Measurements from ENCODE around the gene PARD3.
"Not testable (repeated sequence)": the region's sequence is repeated elsewhere in the genome, so short reads cannot be mapped to it uniquely, and the experiment has no call there.

PARD3 gene

DNA sequence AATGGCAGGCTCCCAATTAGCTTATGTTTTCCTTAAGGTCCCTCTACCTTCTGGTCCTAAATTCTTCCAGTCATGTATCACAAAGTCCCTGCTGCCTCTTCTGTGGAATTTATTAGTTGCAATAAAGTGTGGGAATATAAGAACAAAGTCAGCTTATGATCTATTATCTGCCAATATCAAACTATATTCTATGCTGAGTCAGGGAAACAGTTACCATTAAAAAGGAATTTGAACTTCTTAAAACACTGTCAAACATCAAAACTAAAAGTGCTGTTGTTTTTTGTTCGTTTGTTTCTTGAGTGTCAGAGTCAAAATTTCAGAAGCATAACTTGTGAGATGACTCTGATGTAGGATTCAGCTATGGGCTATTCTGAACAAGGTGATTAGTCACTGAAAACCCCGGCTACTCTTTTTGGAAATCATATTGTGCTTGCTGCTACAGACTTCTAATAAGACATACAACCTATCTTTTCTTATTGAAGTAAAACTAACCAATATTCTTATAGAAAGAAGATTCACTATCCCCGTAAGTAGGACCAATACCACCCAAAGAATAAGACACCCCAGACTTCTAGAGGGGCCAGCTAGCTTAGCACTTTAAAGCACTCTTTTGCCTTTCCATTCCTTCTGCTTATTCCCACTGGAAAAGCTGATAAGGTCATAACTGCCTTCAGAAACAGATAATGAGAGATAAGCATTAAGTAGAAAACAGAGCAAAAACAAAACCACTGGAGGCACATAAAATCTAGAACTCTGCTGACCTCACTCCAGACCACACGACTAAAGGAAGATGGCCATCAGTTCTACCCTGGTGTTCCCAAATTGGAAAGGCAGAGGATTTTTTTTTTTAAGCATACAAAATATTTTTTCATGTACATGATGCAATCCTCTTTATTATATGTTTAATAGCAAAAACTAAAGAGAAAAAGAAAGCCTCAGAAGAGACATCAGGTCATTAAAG lies 370.6 kb downstream of the PARD3 start:
- H3K4me3 ChIP-seq (ENCODE audit: low read depth, low read length) = no peak overlapping the region
- TF ChIP-seq, protein P1, sequence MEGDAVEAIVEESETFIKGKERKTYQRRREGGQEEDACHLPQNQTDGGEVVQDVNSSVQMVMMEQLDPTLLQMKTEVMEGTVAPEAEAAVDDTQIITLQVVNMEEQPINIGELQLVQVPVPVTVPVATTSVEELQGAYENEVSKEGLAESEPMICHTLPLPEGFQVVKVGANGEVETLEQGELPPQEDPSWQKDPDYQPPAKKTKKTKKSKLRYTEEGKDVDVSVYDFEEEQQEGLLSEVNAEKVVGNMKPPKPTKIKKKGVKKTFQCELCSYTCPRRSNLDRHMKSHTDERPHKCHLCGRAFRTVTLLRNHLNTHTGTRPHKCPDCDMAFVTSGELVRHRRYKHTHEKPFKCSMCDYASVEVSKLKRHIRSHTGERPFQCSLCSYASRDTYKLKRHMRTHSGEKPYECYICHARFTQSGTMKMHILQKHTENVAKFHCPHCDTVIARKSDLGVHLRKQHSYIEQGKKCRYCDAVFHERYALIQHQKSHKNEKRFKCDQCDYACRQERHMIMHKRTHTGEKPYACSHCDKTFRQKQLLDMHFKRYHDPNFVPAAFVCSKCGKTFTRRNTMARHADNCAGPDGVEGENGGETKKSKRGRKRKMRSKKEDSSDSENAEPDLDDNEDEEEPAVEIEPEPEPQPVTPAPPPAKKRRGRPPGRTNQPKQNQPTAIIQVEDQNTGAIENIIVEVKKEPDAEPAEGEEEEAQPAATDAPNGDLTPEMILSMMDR (IDR thresholded peaks at IDR 0.05; ENCODE audit: insufficient read depth, low read depth, low read length, missing control alignments) = no peak
- DNase-seq (ENCODE audit: low read depth) = no peak

DNA sequence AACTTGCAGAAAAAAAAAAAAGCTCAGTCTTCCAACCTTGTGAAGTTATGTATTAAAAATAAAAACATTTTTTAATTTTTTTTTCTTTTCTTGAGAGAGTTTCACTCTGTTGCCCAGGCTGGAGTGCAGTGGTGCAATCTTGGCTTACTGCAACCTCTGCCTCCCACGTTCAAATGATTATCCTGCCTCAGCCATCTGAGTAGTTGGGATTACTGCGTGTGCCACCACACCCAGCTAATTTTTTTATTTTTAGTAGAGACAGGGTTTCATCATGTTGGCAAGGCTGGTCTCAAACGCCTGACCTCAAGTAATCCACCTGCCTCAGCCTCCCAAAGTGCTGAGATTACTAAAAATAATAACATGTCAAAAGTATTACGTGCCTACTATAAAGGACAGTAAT lies 375.7 kb downstream of the PARD3 start:
- DNase-seq (ENCODE audit: low read depth); H3K4me3 ChIP-seq (ENCODE audit: low read depth, low read length): not testable (repeated sequence)

DNA sequence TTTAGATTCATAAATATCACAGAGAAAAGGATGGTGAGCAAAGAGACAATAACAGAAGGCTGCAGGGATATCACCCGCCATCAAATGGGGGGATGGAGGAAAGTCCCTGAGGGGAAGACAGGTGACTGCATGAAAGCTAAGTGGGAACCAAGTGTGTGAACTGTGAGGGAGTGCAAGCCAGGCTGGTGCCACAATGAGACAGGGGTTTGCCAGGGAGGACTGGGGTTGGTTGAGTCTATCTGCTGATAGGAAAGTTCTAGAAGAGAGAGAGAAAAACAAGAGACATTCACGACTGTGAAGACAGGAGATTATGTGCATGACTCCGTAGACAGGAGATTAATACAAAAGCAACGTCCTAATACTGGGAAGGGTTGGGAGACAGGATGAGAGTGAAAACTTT lies 376.4 kb downstream of the PARD3 start:
- TF ChIP-seq, protein P1 (IDR thresholded peaks at IDR 0.05; ENCODE audit: insufficient read depth, low read depth, low read length, missing control alignments) = no peak
- no peak for DNase-seq (ENCODE audit: low read depth)

DNA sequence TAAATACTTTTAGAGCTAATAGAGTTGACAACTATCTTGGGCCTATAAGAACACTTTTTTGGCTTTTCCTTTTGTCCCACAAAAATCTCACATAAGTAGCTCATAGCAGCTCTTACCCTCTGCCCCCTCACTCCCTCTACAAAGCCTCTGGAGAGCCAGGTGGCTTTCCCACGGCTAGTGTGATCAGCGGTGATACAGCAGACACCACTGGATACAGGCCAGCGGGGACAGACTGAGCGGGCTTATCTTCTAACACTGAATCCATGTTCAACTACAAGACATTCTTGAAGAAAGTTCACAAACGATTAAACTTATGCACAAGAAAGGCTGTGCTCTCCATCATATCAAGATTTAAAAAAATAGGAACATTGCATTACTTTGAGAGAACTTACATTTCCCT lies 377.2 kb downstream of the PARD3 start:
- TF ChIP-seq, protein P1 (IDR thresholded peaks at IDR 0.05; ENCODE audit: insufficient read depth, low read depth, low read length, missing control alignments) = no peak
- no peak overlapping the region for H3K4me3 ChIP-seq (ENCODE audit: low read depth, low read length)
- DNase-seq (ENCODE audit: low read depth) = no peak

More for the DNA sequence above, 376.4 kb downstream of the PARD3 start:
- H3K4me3 ChIP-seq (ENCODE audit: low read depth, low read length) = no peak overlapping the region

DNA sequence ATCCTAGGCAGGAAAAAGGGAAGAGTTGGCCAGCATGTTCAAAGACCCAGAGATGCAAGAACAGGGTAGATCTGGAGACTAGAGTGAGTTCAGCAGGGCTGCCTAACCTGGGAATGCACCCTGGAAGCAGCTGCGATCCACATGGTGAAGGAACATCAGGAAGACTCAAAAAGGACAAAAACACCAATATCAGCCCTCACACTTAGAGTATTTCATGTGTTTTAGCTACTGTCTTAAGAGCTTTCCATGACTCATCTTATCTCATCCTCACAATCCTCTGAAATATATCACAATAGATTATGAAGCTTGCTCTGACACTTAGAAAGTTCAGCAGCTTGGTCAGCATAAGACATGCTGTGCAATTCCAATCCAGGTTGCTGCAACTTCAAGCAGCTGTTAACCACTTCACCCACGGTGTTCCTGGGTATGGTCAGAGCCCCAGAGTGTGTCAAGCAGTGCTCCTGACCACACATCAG lies 380.9 kb downstream of the PARD3 start:
- TF ChIP-seq, protein P1 (IDR thresholded peaks at IDR 0.05; ENCODE audit: insufficient read depth, low read depth, low read length, missing control alignments) = no peak
- no peak overlapping the region for H3K4me3 ChIP-seq (ENCODE audit: low read depth, low read length)
- no peak for DNase-seq (ENCODE audit: low read depth)

DNA sequence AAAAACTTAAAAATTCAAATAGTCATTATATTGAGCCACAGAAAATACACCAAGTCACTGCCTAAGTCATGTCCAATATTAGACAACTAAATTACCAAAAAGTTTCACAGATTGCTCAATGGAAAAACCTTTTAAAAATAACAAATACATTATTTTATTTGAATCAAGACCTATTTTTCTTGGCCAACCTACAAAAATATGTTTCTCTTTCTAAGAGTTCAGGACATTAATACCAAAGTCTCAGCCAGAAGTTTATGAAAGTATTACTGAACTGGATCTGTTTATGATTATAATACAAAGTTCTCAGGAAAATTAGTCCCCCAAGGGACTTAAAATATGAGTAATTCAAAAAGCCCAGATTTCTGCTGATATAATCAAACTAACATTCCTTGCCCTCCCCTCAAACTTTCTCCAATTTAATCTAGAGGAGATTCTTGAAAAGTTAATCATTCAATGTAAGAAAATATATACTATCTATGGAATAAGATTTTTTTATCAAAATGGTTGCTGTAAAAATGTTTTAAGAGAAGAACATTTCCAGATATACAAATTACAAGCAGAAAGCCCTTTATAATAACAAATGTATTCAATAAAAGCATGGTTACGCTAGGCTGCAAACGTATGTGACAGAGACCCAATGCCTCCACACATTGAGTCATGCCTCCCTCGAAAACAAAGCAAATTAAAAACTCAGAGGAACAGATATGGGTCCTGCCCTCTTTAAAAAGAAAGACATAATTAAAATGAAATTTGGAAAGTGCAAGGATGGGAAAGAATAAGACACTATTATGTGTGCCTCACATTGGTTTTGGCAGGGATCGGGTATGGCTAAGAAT lies 381.6 kb downstream of the PARD3 start:
- TF ChIP-seq, protein P1 (IDR thresholded peaks at IDR 0.05; ENCODE audit: insufficient read depth, low read depth, low read length, missing control alignments) = no peak
- DNase-seq (ENCODE audit: low read depth) = no peak
- no peak overlapping the region for H3K4me3 ChIP-seq (ENCODE audit: low read depth, low read length)

- TF ChIP-seq, protein P1 (IDR thresholded peaks at IDR 0.05; ENCODE audit: insufficient read depth, low read depth, low read length, missing control alignments) = no peak
- no peak for DNase-seq (ENCODE audit: low read depth)
- no peak overlapping the region for H3K4me3 ChIP-seq (ENCODE audit: low read depth, low read length)
Observed at GRCh38 chr10:34432589-34432988, 382.5 kb downstream of the PARD3 start.
